MM.1S (cell line): ENCODE results near the gene TTK.

Source experiments
- EZH2 ChIP-seq: fragments of 300-600 bp; sonication (generic); optimal IDR thresholded peaks from 2 replicates; pipeline ENCODE3; 2017; ENCODE audit warnings: low read depth, mild to moderate bottlenecking, antibody characterized with exemption, low read length, mixed read lengths
- EZH2phosphoT487 ChIP-seq: fragments of 300-600 bp; sonication (generic); IDR thresholded peaks from 2 replicates; pipeline ENCODE4 v1.6.1; 2018; ENCODE audit warnings: antibody characterized with exemption, low read length
- TF ChIP-seq, protein P1 (sequence below): fragments of 300-600 bp; sonication (generic); IDR thresholded peaks from 2 replicates; pipeline ENCODE4 v1.5.1; 2016; ENCODE audit warnings: antibody characterized with exemption, low read length, mixed read lengths

DNA sequence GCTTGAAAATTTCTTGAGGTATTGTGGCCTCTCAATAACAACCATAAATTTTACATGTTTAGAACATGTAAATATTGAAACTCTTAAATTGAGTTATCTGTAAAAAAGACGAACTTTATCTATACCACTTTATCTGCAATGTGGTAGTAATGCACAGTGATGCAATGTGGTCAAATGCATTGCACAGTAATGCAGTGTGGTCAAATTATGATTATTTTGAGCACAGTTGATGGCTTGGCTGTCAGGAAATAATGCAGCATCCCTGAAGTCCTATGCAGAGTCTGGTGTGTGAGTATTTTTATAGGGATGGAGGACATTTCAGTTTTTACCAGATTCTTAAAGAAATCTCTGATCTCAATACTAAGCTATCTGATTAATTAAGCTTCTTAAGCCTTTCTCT, 5.1 kb downstream of the TTK start:
- TF ChIP-seq, protein P1, sequence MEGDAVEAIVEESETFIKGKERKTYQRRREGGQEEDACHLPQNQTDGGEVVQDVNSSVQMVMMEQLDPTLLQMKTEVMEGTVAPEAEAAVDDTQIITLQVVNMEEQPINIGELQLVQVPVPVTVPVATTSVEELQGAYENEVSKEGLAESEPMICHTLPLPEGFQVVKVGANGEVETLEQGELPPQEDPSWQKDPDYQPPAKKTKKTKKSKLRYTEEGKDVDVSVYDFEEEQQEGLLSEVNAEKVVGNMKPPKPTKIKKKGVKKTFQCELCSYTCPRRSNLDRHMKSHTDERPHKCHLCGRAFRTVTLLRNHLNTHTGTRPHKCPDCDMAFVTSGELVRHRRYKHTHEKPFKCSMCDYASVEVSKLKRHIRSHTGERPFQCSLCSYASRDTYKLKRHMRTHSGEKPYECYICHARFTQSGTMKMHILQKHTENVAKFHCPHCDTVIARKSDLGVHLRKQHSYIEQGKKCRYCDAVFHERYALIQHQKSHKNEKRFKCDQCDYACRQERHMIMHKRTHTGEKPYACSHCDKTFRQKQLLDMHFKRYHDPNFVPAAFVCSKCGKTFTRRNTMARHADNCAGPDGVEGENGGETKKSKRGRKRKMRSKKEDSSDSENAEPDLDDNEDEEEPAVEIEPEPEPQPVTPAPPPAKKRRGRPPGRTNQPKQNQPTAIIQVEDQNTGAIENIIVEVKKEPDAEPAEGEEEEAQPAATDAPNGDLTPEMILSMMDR: no peak
- no peak for TF ChIP-seq EZH2
- TF ChIP-seq EZH2phosphoT487: no peak
